BJ (cell line): ENCODE results near the gene WNT8B. TPM values are rescaled to one million over a fixed set of nuclear protein-coding genes. Genes with fewer than 3 reads are reported as not detected.
A peak's percentile ranks its signal among the peaks of the same experiment; 100 is the strongest.

Source experiments
- CTCF ChIA-PET: fragments of 350-600 bp; formaldehyde crosslinking; extraction: SDS; loops from one replicate; lab custom pipeline; 2021; ENCODE audit warnings: antibody characterized with exemption, inconsistent platforms; lab: Yijun Ruan, JAX
- POLR2A ChIA-PET: fragments of 300-600 bp; sonication (Branson Sonifier 250); formaldehyde crosslinking; extraction: SDS; loops from one replicate; lab custom pipeline; 2021; ENCODE audit warnings: antibody characterized with exemption; lab: Charles Lee
- DNase-seq: peaks from one replicate; pipeline ENCODE4 v3.0.0-alpha.2; 2011; ENCODE audit warnings: low read depth
- H3K27me3 ChIP-seq: 2 replicates; pipeline ENCODE4 v1.6.0; 2011; ENCODE audit warnings: low read length; ENCODE audit not compliant: control insufficient read depth, insufficient read depth
- H3K36me3 ChIP-seq: 2 replicates; pipeline ENCODE4 v1.5.1; 2011; ENCODE audit warnings: low read length; ENCODE audit not compliant: control insufficient read depth, insufficient read depth
- H3K4me3 ChIP-seq: 2 replicates; pipeline ENCODE4 v1.5.1; 2011; ENCODE audit warnings: low read depth, mild to moderate bottlenecking, control low read depth, low read length
- CTCF ChIP-seq: IDR thresholded peaks from 2 replicates; pipeline ENCODE4 v1.5.1; 2011; ENCODE audit warnings: low read depth, mild to moderate bottlenecking, control low read depth, inconsistent platforms, low read length, moderate library complexity; ENCODE audit not compliant: insufficient read depth
- polyA plus RNA-seq: library from polyadenylated mRNA; depleted of rRNA; stranded (reverse); fragments of >200 nt; gene quantifications from 2 replicates; pipeline ENCODE4 v1.2.3, GENCODE V29; 2011

The WNT8B gene
- polyA plus RNA-seq, 1 experiment, result 0.04 TPM

- DNase-seq, result no peak
- Histone ChIP-seq H3K4me3 (no peak overlapping the region), H3K27me3 (no peaks in the 10 kb centered on the region), H3K36me3 (0 out of 2 replicates have a peak, but pooled peaks cover 2% of the 10 kb centered on the region)
- TF ChIP-seq CTCF, result no peak
- ChIA-PET POLR2A (no interaction called here), CTCF (interaction anchor here (0.7 to 30.3 kb wide), 22 partner anchors 9 to 372 kb away, joined by 3 to 386 read pairs (median 6); partner anchors contain the start of genes HIF1AN, PKD2L1, SCD and SEC31B)
These were observed 46.5 kb downstream of the WNT8B start for GRCh38 chr10:100509241-100509840.

GRCh38 chr10:100510533-100511308, 47.9 kb downstream of the WNT8B start:
- no peak for TF ChIP-seq CTCF
- POLR2A ChIA-PET, result no interaction called here
- Histone ChIP-seq H3K4me3 (no peak overlapping the region), H3K27me3 (no peaks in the 10 kb centered on the region), H3K36me3 (0 out of 2 replicates have a peak, but pooled peaks cover 2% of the 10 kb centered on the region)
- CTCF ChIA-PET, result interaction anchor here (0.5 to 30.3 kb wide), 8 partner anchors 9 to 368 kb away, joined by 3 to 386 read pairs (median 29); partner anchors contain the start of genes SCD and SEC31B
- DNase-seq, result no peak

GRCh38 chr10:100515612-100516011, 52.8 kb downstream of the WNT8B start:
- POLR2A ChIA-PET, result no interaction called here
- TF ChIP-seq CTCF, result no peak
- CTCF ChIA-PET, result interaction anchor here (0.8 to 30.3 kb wide), 5 partner anchors 10 to 174 kb away, joined by 3 to 386 read pairs (median 14); partner anchors contain the start of gene SCD
- no peaks in the 10 kb centered on the region for H3K27me3 ChIP-seq
- no peak for DNase-seq
- H3K4me3 ChIP-seq, result no peak overlapping the region
- no peaks in the 10 kb centered on the region for H3K36me3 ChIP-seq

GRCh38 chr10:100516847-100517246, 54.0 kb downstream of the WNT8B start:
- Histone ChIP-seq H3K4me3 (no peak overlapping the region), H3K36me3 (no peaks in the 10 kb centered on the region), H3K27me3 (no peaks in the 10 kb centered on the region)
- ChIA-PET CTCF (interaction anchor here (0.7 to 30.3 kb wide), 8 partner anchors 8 to 175 kb away, joined by 3 to 386 read pairs (median 12); partner anchors contain the start of gene SCD), POLR2A (no interaction called here)
- peak; percentile 2; the same call in 1 of the 2 replicates for TF ChIP-seq CTCF
- no peak for DNase-seq

GRCh38 chr10:100518761-100519241, 56.0 kb downstream of the WNT8B start:
- ChIA-PET POLR2A (no interaction called here), CTCF (interaction anchor here (0.6 to 30.3 kb wide), 30 partner anchors 9 to 483 kb away, joined by 3 to 386 read pairs (median 4); partner anchors contain the start of genes HIF1AN, PKD2L1 and SCD)
- no peak for DNase-seq
- Histone ChIP-seq H3K27me3 (no peaks in the 10 kb centered on the region), H3K36me3 (no peaks in the 10 kb centered on the region), H3K4me3 (no peak overlapping the region)
- peak; percentile 73 for TF ChIP-seq CTCF
